H1 (cell line): ENCODE data around the gene FAM9C. TPM values are rescaled to one million over a fixed set of nuclear protein-coding genes. Genes with fewer than 3 reads are reported as not detected.

Experiments
- GTF2F1 ChIP-seq: IDR thresholded peaks from 2 replicates; pipeline ENCODE4 v1.6.1; 2012; ENCODE audit warnings: low read depth, low read length, improper control_type of control experiment, borderline replicate concordance
- POLR2A ChIP-seq, 2 experiments: IDR thresholded peaks; 1 replicate in 1 of 2; 2 replicates in 1 of 2; pipeline ENCODE4 v1.6.1; 2011; ENCODE audit warnings: low read depth in 2 of 2, low read length in 2 of 2, mild to moderate bottlenecking in 2 of 2; ENCODE audit errors: control extremely low read depth in 1 of 2
- RXRA ChIP-seq: IDR thresholded peaks from 2 replicates; pipeline ENCODE4 v1.6.1; 2011; ENCODE audit warnings: low read depth, mild to moderate bottlenecking, low read length, moderate library complexity; ENCODE audit not compliant: insufficient read depth
- SRF ChIP-seq: IDR thresholded peaks from 2 replicates; pipeline ENCODE4 v1.6.1; 2011; ENCODE audit warnings: mild to moderate bottlenecking, low read depth, low read length, moderate library complexity
- ZNF274 ChIP-seq: IDR thresholded peaks from 2 replicates; pipeline ENCODE4 v1.7.0; 2012; ENCODE audit warnings: low read length, borderline replicate concordance; ENCODE audit errors: extremely low read depth
- polyA plus RNA-seq, 7 experiments: library from polyadenylated mRNA; depleted of rRNA in 3 of 7; stranded (reverse) in 5 of 7; unstranded in 2 of 7; fragments of >200 nt in 5 of 7; fragments of 200-250 nt in 2 of 7; gene quantifications; 1 replicate in 5 of 7; 2 replicates in 1 of 7; 4 replicates in 1 of 7; pipeline versions ENCODE4 v1.2.1 to v1.2.3, GENCODE V29; 2011 to 2013; ENCODE audit warnings: missing spikeins in 2 of 7, mixed read lengths in 2 of 7
- total RNA-seq: library from RNA; stranded (reverse); fragmentation: NEBNext Ultra II Directional; extraction: Animal tissue kit (Norgen Biotek cat#: 25700); gene quantifications from 2 replicates; pipeline ENCODE4 v1.2.1, GENCODE V29; 2021
- TF ChIP-seq, protein P1 (sequence below): fragments of 300-600 bp; sonication (generic); IDR thresholded peaks from 2 replicates; pipeline ENCODE4 v1.7.1; 2012; ENCODE audit warnings: low read length, moderate library complexity, mild to moderate bottlenecking, inconsistent platforms; ENCODE audit not compliant: insufficient replicate concordance

Gene FAM9C
- total and polyA plus RNA-seq, 2 of the 8 experiments (the other 6 are each of a cell fraction or from before 2014, with no cell fraction given): not detected

DNA sequence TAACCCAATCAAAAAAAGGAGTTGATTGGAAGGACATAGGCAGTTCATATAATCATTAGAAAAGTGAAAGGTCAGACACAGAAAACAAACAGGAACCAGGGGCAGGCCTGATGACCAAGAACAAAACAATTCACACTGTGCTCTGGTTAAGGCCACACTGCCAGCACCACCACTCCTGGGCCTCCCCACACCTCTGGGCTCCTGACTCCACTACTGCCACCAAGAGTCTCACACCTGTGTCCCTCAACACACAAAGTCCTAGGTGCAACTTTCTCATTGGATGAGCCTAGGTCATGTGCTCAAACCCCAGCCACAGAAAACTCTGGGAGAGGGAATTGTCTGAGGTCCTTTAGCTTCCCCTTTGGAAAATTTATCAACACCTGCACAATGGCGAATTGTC lies 11.1 kb upstream of the FAM9C start (continued):
- TF ChIP-seq POLR2A (IDR thresholded peaks at IDR 0.05; ENCODE audit: control extremely low read depth in 1 of 2, low read depth in 2 of 2, low read length in 2 of 2) (no peak), ZNF274 (no peak), RXRA (no peak), SRF (no peak), GTF2F1 (no peak)
- TF ChIP-seq, protein P1, sequence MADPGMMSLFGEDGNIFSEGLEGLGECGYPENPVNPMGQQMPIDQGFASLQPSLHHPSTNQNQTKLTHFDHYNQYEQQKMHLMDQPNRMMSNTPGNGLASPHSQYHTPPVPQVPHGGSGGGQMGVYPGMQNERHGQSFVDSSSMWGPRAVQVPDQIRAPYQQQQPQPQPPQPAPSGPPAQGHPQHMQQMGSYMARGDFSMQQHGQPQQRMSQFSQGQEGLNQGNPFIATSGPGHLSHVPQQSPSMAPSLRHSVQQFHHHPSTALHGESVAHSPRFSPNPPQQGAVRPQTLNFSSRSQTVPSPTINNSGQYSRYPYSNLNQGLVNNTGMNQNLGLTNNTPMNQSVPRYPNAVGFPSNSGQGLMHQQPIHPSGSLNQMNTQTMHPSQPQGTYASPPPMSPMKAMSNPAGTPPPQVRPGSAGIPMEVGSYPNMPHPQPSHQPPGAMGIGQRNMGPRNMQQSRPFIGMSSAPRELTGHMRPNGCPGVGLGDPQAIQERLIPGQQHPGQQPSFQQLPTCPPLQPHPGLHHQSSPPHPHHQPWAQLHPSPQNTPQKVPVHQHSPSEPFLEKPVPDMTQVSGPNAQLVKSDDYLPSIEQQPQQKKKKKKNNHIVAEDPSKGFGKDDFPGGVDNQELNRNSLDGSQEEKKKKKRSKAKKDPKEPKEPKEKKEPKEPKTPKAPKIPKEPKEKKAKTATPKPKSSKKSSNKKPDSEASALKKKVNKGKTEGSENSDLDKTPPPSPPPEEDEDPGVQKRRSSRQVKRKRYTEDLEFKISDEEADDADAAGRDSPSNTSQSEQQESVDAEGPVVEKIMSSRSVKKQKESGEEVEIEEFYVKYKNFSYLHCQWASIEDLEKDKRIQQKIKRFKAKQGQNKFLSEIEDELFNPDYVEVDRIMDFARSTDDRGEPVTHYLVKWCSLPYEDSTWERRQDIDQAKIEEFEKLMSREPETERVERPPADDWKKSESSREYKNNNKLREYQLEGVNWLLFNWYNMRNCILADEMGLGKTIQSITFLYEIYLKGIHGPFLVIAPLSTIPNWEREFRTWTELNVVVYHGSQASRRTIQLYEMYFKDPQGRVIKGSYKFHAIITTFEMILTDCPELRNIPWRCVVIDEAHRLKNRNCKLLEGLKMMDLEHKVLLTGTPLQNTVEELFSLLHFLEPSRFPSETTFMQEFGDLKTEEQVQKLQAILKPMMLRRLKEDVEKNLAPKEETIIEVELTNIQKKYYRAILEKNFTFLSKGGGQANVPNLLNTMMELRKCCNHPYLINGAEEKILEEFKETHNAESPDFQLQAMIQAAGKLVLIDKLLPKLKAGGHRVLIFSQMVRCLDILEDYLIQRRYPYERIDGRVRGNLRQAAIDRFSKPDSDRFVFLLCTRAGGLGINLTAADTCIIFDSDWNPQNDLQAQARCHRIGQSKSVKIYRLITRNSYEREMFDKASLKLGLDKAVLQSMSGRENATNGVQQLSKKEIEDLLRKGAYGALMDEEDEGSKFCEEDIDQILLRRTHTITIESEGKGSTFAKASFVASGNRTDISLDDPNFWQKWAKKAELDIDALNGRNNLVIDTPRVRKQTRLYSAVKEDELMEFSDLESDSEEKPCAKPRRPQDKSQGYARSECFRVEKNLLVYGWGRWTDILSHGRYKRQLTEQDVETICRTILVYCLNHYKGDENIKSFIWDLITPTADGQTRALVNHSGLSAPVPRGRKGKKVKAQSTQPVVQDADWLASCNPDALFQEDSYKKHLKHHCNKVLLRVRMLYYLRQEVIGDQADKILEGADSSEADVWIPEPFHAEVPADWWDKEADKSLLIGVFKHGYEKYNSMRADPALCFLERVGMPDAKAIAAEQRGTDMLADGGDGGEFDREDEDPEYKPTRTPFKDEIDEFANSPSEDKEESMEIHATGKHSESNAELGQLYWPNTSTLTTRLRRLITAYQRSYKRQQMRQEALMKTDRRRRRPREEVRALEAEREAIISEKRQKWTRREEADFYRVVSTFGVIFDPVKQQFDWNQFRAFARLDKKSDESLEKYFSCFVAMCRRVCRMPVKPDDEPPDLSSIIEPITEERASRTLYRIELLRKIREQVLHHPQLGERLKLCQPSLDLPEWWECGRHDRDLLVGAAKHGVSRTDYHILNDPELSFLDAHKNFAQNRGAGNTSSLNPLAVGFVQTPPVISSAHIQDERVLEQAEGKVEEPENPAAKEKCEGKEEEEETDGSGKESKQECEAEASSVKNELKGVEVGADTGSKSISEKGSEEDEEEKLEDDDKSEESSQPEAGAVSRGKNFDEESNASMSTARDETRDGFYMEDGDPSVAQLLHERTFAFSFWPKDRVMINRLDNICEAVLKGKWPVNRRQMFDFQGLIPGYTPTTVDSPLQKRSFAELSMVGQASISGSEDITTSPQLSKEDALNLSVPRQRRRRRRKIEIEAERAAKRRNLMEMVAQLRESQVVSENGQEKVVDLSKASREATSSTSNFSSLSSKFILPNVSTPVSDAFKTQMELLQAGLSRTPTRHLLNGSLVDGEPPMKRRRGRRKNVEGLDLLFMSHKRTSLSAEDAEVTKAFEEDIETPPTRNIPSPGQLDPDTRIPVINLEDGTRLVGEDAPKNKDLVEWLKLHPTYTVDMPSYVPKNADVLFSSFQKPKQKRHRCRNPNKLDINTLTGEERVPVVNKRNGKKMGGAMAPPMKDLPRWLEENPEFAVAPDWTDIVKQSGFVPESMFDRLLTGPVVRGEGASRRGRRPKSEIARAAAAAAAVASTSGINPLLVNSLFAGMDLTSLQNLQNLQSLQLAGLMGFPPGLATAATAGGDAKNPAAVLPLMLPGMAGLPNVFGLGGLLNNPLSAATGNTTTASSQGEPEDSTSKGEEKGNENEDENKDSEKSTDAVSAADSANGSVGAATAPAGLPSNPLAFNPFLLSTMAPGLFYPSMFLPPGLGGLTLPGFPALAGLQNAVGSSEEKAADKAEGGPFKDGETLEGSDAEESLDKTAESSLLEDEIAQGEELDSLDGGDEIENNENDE: no peak
